GM19023 (cell line): ENCODE data around the gene CENPP.
A peak's percentile ranks its signal among the peaks of the same experiment; 100 is the strongest.

Experiments
- ATAC-seq: cut with Tn5 transposase; IDR thresholded peaks from one replicate; pipeline ENCODE4 v1.9.1; 2021; ENCODE audit warnings: mild to moderate bottlenecking, moderate library complexity; ENCODE audit not compliant: unreplicated experiment

Gene CENPP

GRCh38 chr9:92325269-92325990 is at the start of gene CENPP, which contains the start of gene NOL8:
Gene CENPP, plus strand, starts transcription at chr9:92325953.
Gene NOL8, minus strand, starts transcription at chr9:92325350. Its CDS starts 1,189 bp downstream, at chr9:92324161.
- ATAC-seq, result peak; percentile 95

- ATAC-seq, result no peak
Measured at GRCh38 chr9:92276331-92277032, 49.3 kb upstream of the CENPP start.

- no peak for ATAC-seq
Measured at GRCh38 chr9:92278110-92278509, 47.6 kb upstream of the CENPP start.

GRCh38 chr9:92279302-92279701 is 46.5 kb upstream of the CENPP start:
- ATAC-seq, result no peak

- ATAC-seq, result no peak
Measured at GRCh38 chr9:92289708-92290390, 35.9 kb upstream of the CENPP start.

GRCh38 chr9:92290785-92291429 is 34.8 kb upstream of the CENPP start:
- ATAC-seq, result no peak

GRCh38 chr9:92291577-92291976 is 34.2 kb upstream of the CENPP start:
- no peak for ATAC-seq

GRCh38 chr9:92292338-92293074 is 33.2 kb upstream of the CENPP start:
- ATAC-seq, result no peak

DNA sequence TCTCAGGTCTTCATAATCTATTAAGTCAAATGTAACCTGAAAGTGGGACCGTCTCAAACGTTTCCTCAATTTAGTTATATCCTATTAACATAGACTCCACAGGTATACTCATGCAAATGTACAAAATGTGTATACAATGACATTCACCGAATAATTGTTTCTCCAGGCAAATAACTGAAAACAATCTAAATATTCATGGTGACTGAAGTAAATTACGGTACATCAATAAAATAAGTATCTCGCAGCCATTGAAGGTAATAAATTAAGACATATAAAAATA is 32.7 kb upstream of the CENPP start:
- ATAC-seq, result no peak

GRCh38 chr9:92293452-92294296 is 32.1 kb upstream of the CENPP start, which contains the start of gene IARS1:
Gene IARS1, minus strand, starts transcription at chr9:92293697. Its CDS starts 4,278 bp downstream, at chr9:92289419.
- peak; percentile 98 for ATAC-seq

DNA sequence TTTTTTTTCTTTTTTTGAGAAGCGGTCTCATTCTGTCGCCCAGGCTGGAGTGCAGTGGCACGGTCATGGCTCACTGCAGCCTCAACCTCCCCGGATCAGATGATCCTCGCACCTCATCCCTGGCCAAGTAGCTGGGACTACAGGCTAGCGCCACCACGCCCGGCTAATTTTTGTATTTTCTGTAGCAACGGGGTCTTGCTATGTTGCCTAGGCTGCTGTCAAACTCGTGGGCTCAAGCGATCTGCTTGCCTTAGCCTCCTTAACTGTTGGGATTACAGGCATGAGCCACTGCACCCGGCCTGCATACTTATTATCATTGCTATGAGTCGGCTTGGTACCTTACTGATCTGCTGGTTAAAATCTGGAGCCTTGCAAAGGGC is 31.5 kb upstream of the CENPP start:
- ATAC-seq, result no peak

DNA sequence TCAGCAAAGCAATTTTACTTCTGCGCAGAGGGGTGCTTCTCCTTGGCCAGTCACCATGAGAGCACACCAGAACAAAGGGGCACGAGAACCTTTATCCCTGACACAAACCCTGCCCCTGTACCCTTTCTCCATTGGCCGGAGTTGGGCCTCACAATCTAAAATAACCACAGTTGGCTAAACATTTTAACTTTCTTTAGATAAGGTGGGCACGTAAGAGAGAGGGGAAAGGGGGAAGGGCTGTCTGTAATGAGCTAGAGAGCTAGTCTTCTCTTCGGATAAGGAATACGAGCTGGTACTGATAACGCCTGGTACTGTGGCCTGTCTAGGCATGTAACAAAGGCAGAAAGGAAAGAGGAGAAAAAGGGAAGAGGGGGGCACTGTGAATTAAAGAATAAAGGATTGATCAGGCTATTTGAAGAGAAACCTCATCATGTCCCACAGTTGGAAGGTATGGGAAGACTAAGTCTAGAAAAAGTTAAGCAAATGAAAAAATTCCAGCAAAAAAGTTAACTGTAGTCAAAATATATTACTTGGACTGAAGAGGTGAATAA is 30.4 kb upstream of the CENPP start:
- no peak for ATAC-seq

- ATAC-seq, result no peak
Measured at GRCh38 chr9:92295827-92296258, 29.9 kb upstream of the CENPP start.

DNA sequence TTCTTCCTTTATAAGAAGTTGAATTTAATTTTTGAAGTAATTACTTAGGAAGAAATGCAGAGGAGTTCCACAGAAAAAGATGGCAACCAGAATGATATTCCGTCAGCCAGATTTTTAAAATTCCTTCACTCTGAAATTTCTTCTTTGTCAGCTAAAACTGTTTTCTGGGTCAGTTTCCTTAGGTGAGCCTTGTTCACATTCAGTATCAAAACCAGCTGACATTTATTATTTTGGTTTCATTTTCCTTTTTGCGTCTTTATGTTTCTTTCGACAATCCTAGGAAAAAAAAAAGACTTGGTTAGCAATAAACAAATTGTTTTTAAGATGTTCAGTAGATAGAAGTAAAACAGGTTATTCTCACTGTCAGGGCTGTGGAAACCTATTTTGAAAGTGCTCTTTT is 28.1 kb upstream of the CENPP start:
- ATAC-seq, result no peak

DNA sequence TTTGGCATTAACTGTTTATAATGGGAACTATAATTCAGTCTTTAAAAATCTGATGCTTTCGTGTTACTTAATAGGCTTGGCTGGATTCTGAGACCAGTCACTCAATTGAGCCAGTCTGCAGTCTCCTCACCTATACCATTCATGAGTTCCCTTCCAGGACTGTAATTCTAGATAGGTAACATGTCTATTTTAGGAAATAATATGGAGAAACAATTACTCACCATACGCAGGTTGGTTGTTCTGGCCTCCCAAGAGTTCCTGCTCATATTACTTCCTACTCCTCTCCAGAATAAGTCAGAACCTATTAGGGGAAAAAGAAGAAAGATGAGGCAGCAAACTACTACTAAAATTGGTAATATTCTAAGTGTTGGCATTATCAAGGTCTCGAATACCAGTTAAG is 27.7 kb upstream of the CENPP start:
- ATAC-seq, result no peak

GRCh38 chr9:92299116-92299515 is 26.6 kb upstream of the CENPP start:
- ATAC-seq, result no peak

DNA sequence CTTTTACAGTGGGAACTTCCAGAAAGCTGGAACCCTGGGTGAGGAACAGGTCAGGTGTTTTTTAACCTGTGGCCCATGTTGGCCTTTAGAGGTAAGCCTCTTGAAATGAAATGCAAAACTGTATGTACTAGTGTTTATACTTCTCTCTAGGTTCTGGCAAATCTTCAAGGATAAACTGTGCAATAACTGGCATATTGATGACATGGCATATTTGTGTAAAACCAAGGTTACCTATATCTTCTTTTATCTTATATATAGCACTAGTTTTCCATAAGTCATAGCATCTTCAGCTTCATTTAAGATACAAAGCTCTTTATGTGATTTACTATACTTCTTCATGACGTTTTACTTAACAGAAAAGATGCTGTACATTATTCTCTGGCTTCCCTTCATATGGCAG is 24.8 kb upstream of the CENPP start:
- no peak for ATAC-seq

DNA sequence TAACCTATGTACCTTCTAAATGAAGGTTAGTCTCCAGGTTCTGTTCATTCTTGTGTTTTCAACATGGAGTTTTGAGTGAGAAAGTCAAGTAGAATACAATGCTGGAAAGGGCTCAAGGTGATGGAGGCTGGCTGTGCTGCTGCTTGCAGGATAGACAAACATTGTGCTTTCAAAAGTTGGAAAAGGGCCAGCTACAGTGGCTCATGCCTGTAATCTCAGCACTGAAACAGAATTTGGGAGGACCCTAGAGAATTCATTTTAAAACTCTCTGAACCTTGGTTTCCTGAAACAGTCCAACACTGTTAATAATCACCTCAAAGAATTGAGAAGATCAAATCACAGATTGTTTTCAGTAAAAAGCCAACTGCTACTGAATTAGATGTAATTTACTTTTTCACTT is 16.9 kb upstream of the CENPP start:
- ATAC-seq, result no peak

GRCh38 chr9:92310562-92310961 is 15.2 kb upstream of the CENPP start:
- ATAC-seq, result no peak
